ENCODE measurements around the gene ADGRV1.
"Not testable (repeated sequence)": the region's sequence is repeated elsewhere in the genome, so short reads cannot be mapped to it uniquely, and the experiment has no call there.

The ADGRV1 gene

GRCh38 chr5:91063098-91063690 lies 504.6 kb downstream of the ADGRV1 start:
- DNase-seq (ENCODE audit: low read depth in 2 of 2): not testable (repeated sequence)

GRCh38 chr5:91065496-91065895 lies 506.9 kb downstream of the ADGRV1 start:
- DNase-seq (ENCODE audit: low read depth in 2 of 2): no peak

DNA sequence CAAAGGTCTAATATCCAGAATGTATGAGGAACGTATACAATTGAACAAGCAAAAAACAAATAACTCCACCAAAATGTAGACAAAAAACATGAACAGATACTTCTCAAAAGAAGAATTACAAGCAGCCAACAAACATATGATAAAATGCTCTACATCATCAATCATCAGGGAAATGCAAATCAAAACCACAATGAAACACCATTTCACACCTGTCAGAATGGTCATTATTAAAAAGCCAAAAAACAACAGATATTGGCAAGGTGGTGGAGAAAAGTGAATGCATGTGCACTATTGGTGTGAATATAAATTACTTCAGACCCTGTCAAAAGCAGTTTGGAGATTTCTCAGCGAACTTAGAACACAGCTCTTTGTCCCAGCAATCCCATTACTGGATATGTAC lies 510.8 kb downstream of the ADGRV1 start:
- DNase-seq (ENCODE audit: low read depth in 2 of 2): no peak

- no peak for DNase-seq (ENCODE audit: low read depth in 2 of 2)
These were observed 512.4 kb downstream of the ADGRV1 start for GRCh38 chr5:91070761-91071550.

- DNase-seq (ENCODE audit: low read depth in 2 of 2): no peak
These were observed 514.3 kb downstream of the ADGRV1 start for GRCh38 chr5:91072881-91073280.

DNA sequence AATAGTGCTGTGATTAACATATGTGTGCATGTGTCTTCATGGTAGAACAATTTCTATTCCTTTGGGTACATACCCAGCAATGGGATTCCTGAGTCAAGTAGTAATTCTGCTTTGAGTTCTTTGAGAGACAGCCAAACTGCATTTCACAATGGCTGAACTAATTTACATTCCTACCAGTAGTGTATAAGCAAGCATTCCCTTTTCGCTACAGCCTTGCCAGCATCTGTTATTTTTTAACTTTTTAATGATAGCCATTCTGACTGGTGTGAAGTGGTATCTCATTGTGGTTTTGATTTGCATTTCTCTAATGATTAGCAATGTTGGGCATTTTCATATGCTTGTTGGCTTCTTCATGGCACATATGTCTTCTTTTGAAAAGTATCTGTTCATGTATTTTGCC lies 516.0 kb downstream of the ADGRV1 start:
- DNase-seq (ENCODE audit: low read depth in 2 of 2): no peak

DNA sequence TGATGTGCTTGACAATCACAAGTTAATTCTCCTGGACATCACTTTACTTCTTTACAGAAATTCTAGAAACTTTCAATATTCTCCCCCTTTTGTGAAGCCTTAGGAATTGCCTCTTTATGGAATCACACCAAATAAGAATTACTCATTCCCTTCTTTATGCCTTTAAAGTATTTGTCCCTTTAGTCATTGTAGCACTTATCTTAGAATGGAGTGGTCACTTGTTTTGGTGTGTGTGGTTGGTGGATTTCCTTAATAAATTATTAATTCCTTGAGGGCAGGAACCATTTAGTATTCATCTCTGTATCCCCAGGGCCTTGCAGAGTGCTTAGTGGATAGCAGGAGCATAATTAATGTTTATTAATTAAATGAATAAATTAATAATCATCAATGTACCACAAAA lies 517.5 kb downstream of the ADGRV1 start:
- no peak for DNase-seq (ENCODE audit: low read depth in 2 of 2)

GRCh38 chr5:91077623-91078022 lies 519.0 kb downstream of the ADGRV1 start:
- DNase-seq (ENCODE audit: low read depth in 2 of 2): no peak

- no peak for DNase-seq (ENCODE audit: low read depth in 2 of 2)
These were observed 520.4 kb downstream of the ADGRV1 start for GRCh38 chr5:91079037-91079436.

- no peak for DNase-seq (ENCODE audit: low read depth in 2 of 2)
These were observed 531.2 kb downstream of the ADGRV1 start for GRCh38 chr5:91089758-91090157.

GRCh38 chr5:91090995-91091394 lies 532.4 kb downstream of the ADGRV1 start:
- DNase-seq (ENCODE audit: low read depth in 2 of 2): no peak

GRCh38 chr5:91091471-91092234 lies 533.1 kb downstream of the ADGRV1 start:
- no peak for DNase-seq (ENCODE audit: low read depth in 2 of 2)

DNA sequence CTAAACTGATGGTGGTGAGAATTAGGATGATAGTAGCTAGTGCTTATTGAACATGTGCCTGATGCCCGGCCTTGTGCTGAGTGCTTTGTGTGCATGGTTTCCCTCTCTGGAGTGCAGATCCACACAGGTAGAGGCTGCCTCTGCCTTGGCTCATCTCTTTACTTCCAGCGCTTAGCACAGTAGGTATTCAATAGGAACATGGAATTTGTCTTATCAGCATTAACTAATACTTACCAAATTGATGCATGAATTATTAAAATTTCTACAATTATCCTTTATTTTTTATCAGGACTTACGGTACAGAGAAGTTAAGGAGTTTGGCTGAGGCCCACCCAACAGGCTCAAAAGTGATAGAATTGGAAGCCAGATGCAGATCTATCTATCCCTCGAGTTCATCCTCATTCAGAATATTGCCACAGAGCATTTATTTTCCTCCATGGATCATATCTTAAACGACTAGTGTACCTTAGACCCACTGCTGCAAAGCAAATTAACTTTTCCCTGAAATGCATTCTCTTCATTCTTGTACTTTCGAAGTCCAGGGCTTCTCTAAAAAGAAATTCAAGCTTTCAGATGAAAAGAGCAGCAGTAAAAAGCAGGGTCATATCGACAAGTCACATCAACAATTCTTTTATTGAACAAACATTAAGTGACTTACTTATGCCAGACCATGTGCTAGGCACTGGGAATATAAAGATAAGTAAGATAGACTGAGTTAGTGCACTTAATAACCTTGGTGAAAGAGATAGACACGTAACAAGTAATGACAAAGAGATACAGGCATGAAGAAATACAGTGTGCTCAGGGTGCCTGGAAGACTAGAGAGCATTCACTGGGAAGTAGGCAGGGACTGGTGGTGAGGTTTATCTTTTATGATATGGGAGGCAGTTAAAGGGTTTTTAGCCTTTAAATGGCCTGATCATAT lies 534.5 kb downstream of the ADGRV1 start:
- no peak for DNase-seq (ENCODE audit: low read depth in 2 of 2)

DNA sequence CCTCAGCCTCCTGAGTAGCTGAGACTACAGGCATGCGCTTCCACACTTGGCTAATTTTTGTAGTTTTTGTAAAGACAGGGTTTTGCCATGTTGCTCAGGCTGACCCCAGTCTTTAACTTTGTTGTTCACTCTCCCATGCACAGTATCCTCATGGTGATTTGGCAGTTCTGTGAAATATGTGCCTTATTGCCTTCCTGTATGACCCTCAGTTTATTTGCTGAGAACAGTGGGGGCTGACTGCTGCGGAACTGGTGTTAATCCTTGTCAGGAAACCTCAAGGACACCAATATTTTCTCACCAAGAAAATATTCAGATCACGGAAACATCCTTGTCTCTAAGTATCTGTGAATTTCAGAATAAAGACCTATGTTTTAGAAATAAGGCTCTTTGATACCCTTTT lies 536.7 kb downstream of the ADGRV1 start:
- DNase-seq (ENCODE audit: low read depth in 2 of 2): no peak

DNA sequence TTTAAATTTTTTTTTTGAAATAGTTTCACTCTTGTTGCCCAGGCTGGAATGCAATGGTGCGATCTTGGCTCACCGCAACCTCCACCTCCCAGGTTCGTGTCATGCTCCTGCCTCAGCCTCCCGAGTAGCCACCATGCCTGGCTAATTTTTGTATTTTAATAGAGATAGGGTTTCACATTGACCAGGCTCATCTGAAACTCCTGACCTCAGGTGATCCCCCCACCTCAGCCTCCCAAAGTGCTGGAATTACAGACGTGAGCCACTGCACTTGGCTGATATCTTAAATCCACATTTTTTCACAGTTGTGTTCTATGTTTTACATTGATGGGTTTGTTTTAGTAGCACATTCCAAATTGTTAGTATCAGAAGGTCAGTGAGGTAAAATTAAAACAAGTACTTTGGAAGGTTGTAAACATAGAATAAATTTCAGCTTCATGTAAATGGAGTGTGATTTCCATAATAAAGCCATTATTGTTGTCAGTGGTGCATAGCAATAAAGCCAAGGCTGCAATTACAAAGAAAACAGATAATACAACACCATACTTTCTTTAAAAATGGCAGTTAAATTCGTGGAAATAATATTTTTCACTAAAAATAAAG lies 537.3 kb downstream of the ADGRV1 start:
- no peak for DNase-seq (ENCODE audit: low read depth in 2 of 2)

- no peak for DNase-seq (ENCODE audit: low read depth in 2 of 2)
These were observed 539.9 kb downstream of the ADGRV1 start for GRCh38 chr5:91098541-91098940.

GRCh38 chr5:91101600-91102379 lies 543.2 kb downstream of the ADGRV1 start:
- DNase-seq (ENCODE audit: low read depth in 2 of 2): peak in 1 of 2 donors; percentile 9

DNA sequence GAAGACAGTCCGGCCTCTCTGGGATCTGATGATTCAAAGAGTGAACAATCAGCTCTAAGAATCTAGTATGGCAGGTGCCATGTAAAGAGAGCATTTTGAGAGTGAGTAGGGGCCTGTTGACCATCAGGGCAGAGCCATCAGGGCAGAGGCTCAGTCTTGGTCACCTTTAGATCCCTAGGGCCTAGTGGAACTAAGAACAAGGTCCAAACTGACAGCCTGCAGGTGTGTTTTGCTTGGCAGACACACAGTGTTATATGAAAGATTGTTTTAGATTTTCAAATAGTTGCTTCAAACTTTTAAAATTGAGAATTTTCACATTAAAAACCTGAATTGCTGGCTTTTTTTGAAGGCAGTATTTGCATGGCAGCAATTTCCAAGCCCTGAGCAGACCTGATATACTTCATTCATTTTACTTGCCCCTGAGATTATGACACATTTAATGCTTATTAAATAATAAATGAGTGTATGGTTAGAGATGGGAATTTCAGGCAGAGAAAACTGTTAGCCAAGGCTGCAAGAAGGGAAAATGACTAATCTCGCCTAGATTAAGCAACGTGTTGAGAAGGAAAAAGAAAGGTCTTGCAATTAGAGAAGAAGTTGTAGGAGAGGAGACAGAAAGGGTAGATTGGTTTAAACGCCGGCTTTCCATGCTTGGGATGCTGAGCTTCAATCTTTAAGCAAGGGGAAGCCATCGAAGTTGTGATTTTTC lies 544.9 kb downstream of the ADGRV1 start:
- DNase-seq (ENCODE audit: low read depth in 2 of 2): no peak

DNA sequence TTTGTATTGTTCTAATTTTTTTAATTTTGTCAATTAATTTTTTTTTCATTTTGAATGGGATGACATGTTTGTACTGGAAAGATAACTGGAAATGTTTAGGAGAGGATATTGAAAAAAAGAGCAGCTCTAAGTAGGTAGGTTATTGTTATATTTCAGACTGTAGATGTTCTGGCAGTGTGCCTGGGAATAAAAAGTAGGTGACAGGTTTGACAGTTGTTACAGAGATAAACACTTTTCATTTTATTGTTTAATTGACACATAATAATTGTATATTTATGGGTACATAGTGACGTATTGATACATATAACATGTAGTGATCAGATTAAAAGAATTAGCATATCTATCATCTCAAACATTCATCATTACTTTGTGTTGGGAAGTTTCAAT lies 545.5 kb downstream of the ADGRV1 start:
- DNase-seq (ENCODE audit: low read depth in 2 of 2): no peak

All from stimulated activated CD8-positive, alpha-beta memory T cell treated with anti-CD3 and anti-CD28 coated beads, Interleukin-7, amount 100 ng/mL, for 1 hour (primary cell).